Left cardiac atrium (tissue), 4 donors: ENCODE data around the gene KCNQ4. TPM values are rescaled to one million over a fixed set of nuclear protein-coding genes. Genes with fewer than 3 reads are reported as not detected.
A peak's percentile ranks its signal among the peaks of the same experiment; 100 is the strongest.

Experiments used
- ATAC-seq, 2 donors: fragments of 200-7000 bp; cut with Tn5 transposase; one replicate each; pipeline ENCODE4 v1.9.1; 2020; ENCODE audit warnings: mild to moderate bottlenecking in 2 of 2, moderate library complexity in 2 of 2
- DNase-seq: peaks from one replicate; pipeline ENCODE4 v3.0.0-alpha.2; 2020
- intact Hi-C, 2 donors: fragments of 100-400 bp; cut with DNase I; formaldehyde crosslinking; loops; one replicate each; pipeline versions ENCODE4 v1.14.1 to v1.15.1; 2022 to 2023
- total RNA-seq, 2 donors: library from RNA; stranded (reverse); fragmentation: NEBNext Ultra II Directional; extraction: Animal tissue kit (Norgen Biotek cat#: 25700); gene quantifications; one replicate each; pipeline ENCODE4 v1.2.1, GENCODE V29; 2021
- donor health status: DM: no; HTN: yes; CAD: no.
- donor health status: DM: no; HTN: yes; CAD: no; lungs with severe emphysema.
- donor health status: DM: yes; HTN: yes; CAD: no.
- donor health status: Dilated cardiomyopathy.

KCNQ4 gene
- total RNA-seq, 2 donors from 2014 or later, result 1.3 to 1.4 TPM

DNA sequence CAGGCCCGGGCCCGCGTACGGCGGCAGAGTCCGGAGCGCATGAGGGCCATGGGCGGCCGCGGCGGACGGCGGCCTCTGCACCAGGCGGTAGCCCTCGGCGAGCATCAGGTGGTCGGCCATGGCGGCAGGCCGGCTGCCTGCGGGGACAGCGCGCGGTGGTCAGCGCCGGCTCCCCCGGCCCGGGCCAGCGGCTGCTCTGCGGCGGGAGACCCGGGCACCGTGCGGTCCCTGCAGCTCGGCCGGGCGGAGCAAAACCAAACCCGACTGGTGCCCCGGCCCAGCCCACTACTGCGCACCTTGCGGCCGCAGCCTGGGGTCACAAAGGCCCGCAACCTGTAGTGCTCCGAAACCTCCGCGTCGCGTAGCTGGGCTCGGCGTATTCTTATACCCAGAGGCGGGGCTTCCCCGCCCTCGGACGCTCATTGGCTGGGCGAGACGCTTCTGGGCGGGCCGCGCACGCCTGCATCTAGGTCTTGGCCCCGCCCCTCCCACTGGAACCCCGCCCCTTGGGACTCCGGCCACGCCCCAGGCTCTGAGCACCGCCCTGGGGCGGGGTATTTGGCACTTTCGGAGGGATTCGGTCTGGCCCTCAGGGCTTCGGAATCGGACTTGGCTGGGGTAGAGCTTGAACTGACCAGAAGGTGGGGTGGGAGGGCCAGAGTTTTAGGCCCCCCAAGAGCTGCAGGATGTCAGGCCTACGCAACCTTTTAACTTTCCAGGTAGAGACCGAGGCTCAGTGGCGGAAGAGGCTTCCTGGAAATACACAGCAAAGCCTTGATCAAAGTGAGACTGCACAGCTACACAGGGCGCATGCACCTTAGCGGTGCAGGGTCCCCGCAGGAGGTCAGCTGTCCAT, 78.6 kb downstream of the KCNQ4 start, which contains the start of gene CITED4:
Gene CITED4 (minus strand): TSS at position 356 of the 856 bp plus-strand sequence. CDS start 236 bp downstream, at position 120.
- ATAC-seq (peak; percentile 95 to 97), DNase-seq (peak; percentile 96)
- intact Hi-C loops, result no loop called here

DNA sequence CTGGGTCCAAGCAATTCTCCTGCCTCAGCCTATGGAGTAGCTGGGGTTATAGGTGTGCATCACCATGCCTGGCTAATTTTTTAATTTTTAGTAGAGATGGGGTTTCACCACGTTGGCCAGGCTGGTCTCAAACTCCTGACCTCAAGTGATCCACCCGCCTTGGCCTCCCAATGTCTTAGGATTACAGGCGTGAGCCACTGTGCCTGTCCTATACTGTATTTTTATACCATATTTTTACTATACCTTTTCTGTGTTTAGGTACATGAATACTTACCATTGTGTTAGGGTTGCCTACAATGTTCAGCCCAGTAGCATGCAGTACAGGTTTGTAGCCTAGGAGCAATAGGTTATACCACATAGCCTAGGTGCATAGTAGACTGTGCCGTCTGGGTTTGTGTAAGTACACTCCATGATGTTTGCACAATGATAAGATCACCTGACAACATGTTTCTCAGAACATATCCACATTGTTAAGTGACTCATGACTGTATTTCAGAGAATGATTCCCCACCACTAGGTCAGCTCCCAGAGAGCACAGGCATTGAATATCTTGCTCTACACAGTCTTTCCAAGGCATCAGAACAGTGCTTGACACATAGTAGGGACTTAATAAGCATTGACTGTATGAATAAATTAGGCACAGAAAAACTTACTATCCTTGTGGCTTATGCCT, 84.6 kb downstream of the KCNQ4 start:
- ATAC-seq (peak in 1 of 2 donors; percentile 36), DNase-seq (no peak)
- intact Hi-C loops, result no loop called here

GRCh38 chr1:40870135-40870728, 86.6 kb downstream of the KCNQ4 start:
- DNase-seq, result no peak
- intact Hi-C loops, result no loop called here

DNA sequence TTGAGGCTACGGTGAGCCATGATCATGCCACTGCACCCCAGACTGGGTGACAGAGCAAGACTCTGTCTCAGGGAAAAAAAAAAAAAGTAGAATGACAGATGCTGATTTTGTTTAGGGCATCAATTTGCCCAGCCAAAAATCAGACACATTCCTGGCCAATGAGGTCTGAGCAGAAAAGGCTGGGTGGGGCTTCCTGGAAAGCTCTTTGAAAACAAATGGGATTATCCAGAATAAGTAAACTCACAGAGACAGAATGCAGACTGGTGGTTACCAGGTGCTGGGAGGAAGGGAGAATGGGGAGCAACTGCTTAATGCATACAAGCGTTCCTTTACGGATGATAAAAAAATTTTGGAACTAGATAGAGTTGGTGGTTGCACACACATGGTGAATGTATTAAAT, 88.7 kb downstream of the KCNQ4 start:
- ATAC-seq (no peak), DNase-seq (no peak)
- intact Hi-C loops, result no loop called here

More at GRCh38 chr1:40870135-40870728, 86.6 kb downstream of the KCNQ4 start:
- ATAC-seq, result no peak

GRCh38 chr1:40873863-40874472, 90.4 kb downstream of the KCNQ4 start:
- DNase-seq, result no peak
- ATAC-seq, result no peak
- intact Hi-C loops, result no loop called here

GRCh38 chr1:40876436-40876761, 92.8 kb downstream of the KCNQ4 start:
- DNase-seq (no peak), ATAC-seq (no peak)
- intact Hi-C loops, result no loop called here

GRCh38 chr1:40876891-40877290, 93.3 kb downstream of the KCNQ4 start:
- ATAC-seq (no peak), DNase-seq (no peak)
- intact Hi-C loops, result no loop called here

DNA sequence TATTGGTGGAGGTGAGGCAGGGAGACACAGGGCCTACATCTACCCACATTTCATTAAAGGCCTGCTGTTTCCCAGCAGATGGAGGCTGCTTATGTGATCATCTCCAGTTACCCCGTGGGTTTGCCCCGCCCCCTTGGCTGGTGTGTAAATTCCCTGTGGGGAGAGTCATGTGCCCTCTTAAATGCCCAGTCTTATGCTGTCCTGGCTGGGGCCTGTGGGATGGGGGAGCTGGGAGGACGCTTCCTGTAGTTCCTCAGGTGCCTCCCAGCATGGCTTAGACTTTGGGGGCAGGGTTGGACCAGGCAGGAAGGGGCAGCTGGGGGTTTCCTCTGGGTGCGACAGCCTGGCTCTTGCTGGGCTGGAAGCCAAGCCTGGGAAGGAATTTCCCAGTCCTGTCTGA, 94.1 kb downstream of the KCNQ4 start:
- peak; percentile 73 to 79 for ATAC-seq
- DNase-seq, result peak; percentile 64
- intact Hi-C loops, result no loop called here

- DNase-seq (no peak), ATAC-seq (no peak)
- intact Hi-C loops, result no loop called here
Observed at GRCh38 chr1:40878906-40879305, 95.3 kb downstream of the KCNQ4 start.

GRCh38 chr1:40879482-40880175, 96.0 kb downstream of the KCNQ4 start:
- ATAC-seq (no peak), DNase-seq (no peak)
- intact Hi-C loops, result no loop called here

- ATAC-seq, result no peak
- DNase-seq, result no peak
- intact Hi-C loops, result no loop called here
Observed at GRCh38 chr1:40880813-40881549, 97.4 kb downstream of the KCNQ4 start.

DNA sequence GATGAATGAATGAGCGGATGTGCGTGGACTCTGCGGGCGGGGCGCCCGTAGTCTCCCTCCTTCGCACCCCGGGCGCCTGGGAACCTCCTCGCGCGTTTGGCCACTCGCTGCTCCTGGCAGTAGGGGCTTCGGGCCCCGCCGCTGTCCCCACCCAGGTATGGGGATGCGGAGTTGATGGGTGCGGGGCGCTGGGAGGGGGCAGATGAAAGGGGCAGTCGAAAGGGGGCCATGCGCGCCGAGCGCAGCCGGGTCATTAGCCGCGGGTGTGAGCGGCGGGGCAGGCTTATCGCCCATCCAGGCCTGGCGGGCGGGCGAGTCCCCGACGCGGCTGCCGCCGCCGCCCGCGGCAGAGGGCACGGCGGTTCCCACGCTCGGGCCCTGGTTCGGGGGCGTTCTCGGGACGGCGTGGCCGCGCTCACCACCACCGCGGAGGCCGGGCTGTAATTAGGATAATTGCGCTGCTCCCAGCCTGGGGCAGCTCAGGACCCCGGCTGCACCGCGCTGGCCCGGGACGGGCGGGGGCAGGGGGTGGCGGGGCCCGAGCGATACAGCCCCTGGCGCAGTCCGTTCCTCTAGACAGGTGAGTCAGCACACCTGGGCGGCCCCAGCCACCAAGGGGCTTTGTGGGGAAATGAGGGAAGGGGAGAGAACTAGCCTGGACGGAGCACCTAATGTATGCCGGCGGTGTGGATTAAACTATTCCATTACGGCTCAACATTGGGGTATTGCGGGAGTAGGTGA, 100.6 kb downstream of the KCNQ4 start:
- intact Hi-C loops, result no loop called here
- DNase-seq, result no peak
- peak; percentile 25 to 32 for ATAC-seq

DNA sequence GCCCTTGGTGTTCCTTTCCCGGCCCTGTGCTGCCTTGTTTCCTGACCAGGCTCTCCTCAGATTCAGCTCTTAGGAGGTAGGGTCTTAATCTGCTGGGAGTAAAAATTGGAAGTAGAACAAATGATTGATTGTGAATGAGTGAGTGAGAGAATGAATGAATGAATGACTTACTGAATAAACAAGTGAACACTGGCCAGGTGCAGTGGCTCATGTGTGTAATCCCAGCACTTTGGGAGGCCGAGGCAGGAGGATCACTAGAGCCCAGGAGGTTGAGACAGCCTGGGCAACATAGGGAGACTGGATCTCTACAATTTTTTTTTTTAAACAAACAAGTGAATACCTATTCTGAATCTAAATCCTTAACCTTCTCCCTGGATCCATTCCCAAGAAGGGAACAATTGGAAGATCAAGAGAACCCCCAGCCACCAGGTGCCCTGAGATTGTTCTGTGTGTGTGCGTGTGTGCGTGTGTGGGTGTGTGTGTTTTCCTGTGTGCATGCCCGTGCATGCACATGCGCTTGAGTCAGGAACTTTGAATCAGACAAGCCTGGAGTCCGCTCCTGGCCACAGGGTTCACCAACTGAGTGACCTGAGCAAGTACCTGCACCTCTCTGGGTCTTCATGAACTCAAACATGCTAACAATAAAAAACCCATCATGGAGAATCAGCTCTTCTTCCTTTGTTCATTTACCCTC, 102.9 kb downstream of the KCNQ4 start:
- intact Hi-C loops, result no loop called here
- no peak for ATAC-seq
- DNase-seq, result no peak

- DNase-seq, result no peak
- intact Hi-C loops, result no loop called here
- ATAC-seq, result no peak
Observed at GRCh38 chr1:40887012-40887378, 103.4 kb downstream of the KCNQ4 start.

DNA sequence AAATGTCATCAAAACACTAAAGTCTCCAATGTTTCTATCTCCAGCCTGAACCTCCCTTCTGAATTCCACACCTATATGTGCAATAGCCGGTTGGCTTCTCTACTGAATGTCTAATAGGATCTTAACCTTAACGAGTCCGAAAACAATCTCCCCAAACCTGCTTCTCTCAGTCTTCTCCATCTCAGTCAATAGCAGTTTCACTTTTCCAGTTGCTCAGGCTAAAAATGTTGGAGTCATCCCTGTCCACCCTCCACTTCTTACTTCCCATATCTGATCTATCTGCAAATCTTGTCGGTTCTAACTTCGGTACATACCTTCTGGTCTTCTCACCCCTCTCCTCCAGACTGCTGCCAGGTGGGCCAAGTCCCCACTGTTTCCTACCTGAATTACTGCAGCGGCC, 104.1 kb downstream of the KCNQ4 start:
- ATAC-seq (no peak), DNase-seq (no peak)
- intact Hi-C loops, result no loop called here
